Thoracic aorta (tissue), 2 donors: Measurements from ENCODE around the gene DNAJB1. TPM values are rescaled to one million over a fixed set of nuclear protein-coding genes. Genes with fewer than 3 reads are reported as not detected.
A peak's percentile ranks its signal among the peaks of the same experiment; 100 is the strongest.

Experiments used
- ATAC-seq: fragments of 150-250 bp; one replicate; pipeline ENCODE4 v1.8.0; 2017; ENCODE audit warnings: low read depth; ENCODE audit not compliant: insufficient number of reproducible peaks, low FRiP score
- DNase-seq: peaks from one replicate; pipeline ENCODE4 v3.0.0-alpha.2; 2020; ENCODE audit warnings: low spot score
- H3K27ac ChIP-seq, 2 donors: fragments of 200-600 bp; sonication (generic); 1 replicate in 1 of 2; 2 replicates in 1 of 2; pipeline ENCODE4 v1.5.1; 2016; ENCODE audit warnings: mild to moderate bottlenecking in 2 of 2, moderate library complexity in 2 of 2
- H3K27me3 ChIP-seq: fragments of 200-600 bp; sonication (generic); replicated peaks from 2 replicates; pipeline ENCODE4 v1.6.0; 2016; ENCODE audit warnings: mild to moderate bottlenecking; ENCODE audit not compliant: insufficient read depth
- H3K36me3 ChIP-seq: fragments of 200-600 bp; sonication (generic); one replicate; pipeline ENCODE4 v1.5.1; 2016
- H3K4me1 ChIP-seq, 2 donors: fragments of 200-600 bp; sonication (generic); 1 replicate in 1 of 2; 2 replicates in 1 of 2; pipeline versions ENCODE4 v1.5.1 to v1.6.0; 2016; ENCODE audit warnings: low read depth in 2 of 2, mild to moderate bottlenecking in 1 of 2; ENCODE audit not compliant: control insufficient read depth in 1 of 2
- H3K4me3 ChIP-seq: fragments of 200-600 bp; sonication (generic); 2 replicates; pipeline ENCODE4 v1.5.1; 2016; ENCODE audit warnings: mild to moderate bottlenecking
- H3K9me3 ChIP-seq: fragments of 200-600 bp; sonication (generic); 2 replicates; pipeline ENCODE4 v1.5.1; 2016
- CTCF ChIP-seq: fragments of 200-600 bp; sonication (generic); IDR thresholded peaks from one replicate; pipeline ENCODE4 v1.5.1; 2019; ENCODE audit warnings: antibody characterized with exemption
- total RNA-seq, 2 donors: library from RNA; depleted of rRNA; stranded (reverse); fragments of >200 nt; gene quantifications; one replicate each; pipeline versions ENCODE4 v1.1.0 to v1.2.3, GENCODE V29; 2016

The DNAJB1 gene
- total RNA-seq, 2 donors from 2014 or later: 50.1 to 50.6 TPM

GRCh38 chr19:14529254-14530004 is 11.2 kb upstream of the DNAJB1 start, which contains the start of gene TECR:
TSS of gene TECR (plus strand) at chr19:14529594. CDS start at chr19:14529697, 103 bp downstream.
- ATAC-seq (peak; percentile 100), DNase-seq (peak; percentile 99)
- no peak for TF ChIP-seq CTCF
- Histone ChIP-seq H3K27me3 (no peaks in the 10 kb centered on the region), H3K36me3 (no peaks in the 10 kb centered on the region), H3K27ac (peak within 1 kb of the TSS; percentile 64 to 81), H3K9me3 (no peaks in the 10 kb centered on the region), H3K4me1 (peaks cover 9 to 16% of the 10 kb centered on the region in 2 donors), H3K4me3 (peak within 1 kb of the TSS; percentile 99)

- no peak for TF ChIP-seq CTCF
- Histone ChIP-seq H3K27me3 (no peaks in the 10 kb centered on the region), H3K27ac (peak overlapping the region in 1 of 2 donors; percentile 34), H3K9me3 (no peaks in the 10 kb centered on the region), H3K4me3 (peak overlapping the region; percentile 99), H3K36me3 (no peaks in the 10 kb centered on the region), H3K4me1 (peaks cover 9 to 16% of the 10 kb centered on the region in 2 donors)
- no peak for ATAC-seq
- DNase-seq: no peak
These were observed 10.4 kb upstream of the DNAJB1 start for GRCh38 chr19:14528419-14529253.

GRCh38 chr19:14526423-14526822 is 8.2 kb upstream of the DNAJB1 start:
- peaks cover 9 to 16% of the 10 kb centered on the region in 2 donors for H3K4me1 ChIP-seq
- H3K4me3 ChIP-seq: no peak overlapping the region
- no peaks in the 10 kb centered on the region for H3K27me3 ChIP-seq
- ATAC-seq (no peak), DNase-seq (no peak)
- no peak overlapping the region for H3K27ac ChIP-seq
- no peaks in the 10 kb centered on the region for H3K36me3 ChIP-seq
- TF ChIP-seq CTCF: no peak
- H3K9me3 ChIP-seq: no peaks in the 10 kb centered on the region

- Histone ChIP-seq H3K9me3 (no peaks in the 10 kb centered on the region), H3K4me1 (peaks cover 6 to 13% of the 10 kb centered on the region in 2 donors), H3K27me3 (no peaks in the 10 kb centered on the region), H3K27ac (no peak overlapping the region), H3K36me3 (no peaks in the 10 kb centered on the region), H3K4me3 (no peak overlapping the region)
- TF ChIP-seq CTCF: no peak
- no peak for ATAC-seq
- no peak for DNase-seq
These were observed 7.5 kb upstream of the DNAJB1 start for GRCh38 chr19:14525729-14526128.

GRCh38 chr19:14520543-14520942 is 2.3 kb upstream of the DNAJB1 start:
- Histone ChIP-seq H3K36me3 (peaks cover 6% of the 10 kb centered on the region), H3K9me3 (no peaks in the 10 kb centered on the region), H3K27me3 (no peaks in the 10 kb centered on the region), H3K4me1 (peaks cover 22 to 23% of the 10 kb centered on the region in 2 donors), H3K27ac (no peak overlapping the region), H3K4me3 (no peak overlapping the region)
- TF ChIP-seq CTCF: no peak
- ATAC-seq (no peak), DNase-seq (no peak)
